K562 (cell line): Measurements from ENCODE around the gene GPX5. TPM values are rescaled to one million over a fixed set of nuclear protein-coding genes. Genes with fewer than 3 reads are reported as not detected.

Experiments
- ARID1B ChIP-seq: fragments of 450-650 bp; IDR thresholded peaks from 2 replicates; pipeline ENCODE4 v1.6.1; 2016; ENCODE audit warnings: antibody characterized with exemption, mild to moderate bottlenecking, inconsistent platforms
- BRCA1 ChIP-seq, 2 experiments: fragments of 450-650 bp in 1 of 2; sonication (generic) in 1 of 2; formaldehyde crosslinking in 1 of 2; IDR thresholded peaks; 2 replicates each; pipeline versions ENCODE4 v1.5.0 to v1.6.1; 2017 to 2020; ENCODE audit warnings: mild to moderate bottlenecking in 1 of 2, missing genetic modification reagents in 1 of 2
- CBX2 ChIP-seq: fragments of 200-600 bp; sonication (generic); IDR thresholded peaks from one replicate; pipeline ENCODE4 v1.6.1; 2012; ENCODE audit warnings: mild to moderate bottlenecking, low read length, inconsistent platforms; ENCODE audit not compliant: insufficient read depth, poor library complexity, severe bottlenecking
- CBX5 ChIP-seq: IDR thresholded peaks from 2 replicates; pipeline ENCODE4 v1.6.1; 2014; ENCODE audit warnings: low read depth, borderline replicate concordance
- CEBPG ChIP-seq, 3 experiments: fragments of 200-800 bp in 1 of 3; sonication (Bioruptor generic) in 1 of 3; sonication (generic) in 1 of 3; formaldehyde crosslinking in 1 of 3; IDR thresholded peaks in 2 of 3; conservative IDR thresholded peaks in 1 of 3; 2 replicates each; pipeline versions ENCODE4 v1.6.1 to v1.8.0; 2016 to 2022; ENCODE audit warnings: missing compliant biosample characterization in 2 of 3, missing genetic modification characterization in 2 of 3, mild to moderate bottlenecking in 1 of 3, missing genetic modification reagents in 1 of 3
- ETV1 ChIP-seq: fragments of 450-650 bp; conservative IDR thresholded peaks from 2 replicates; pipeline ENCODE4 v1.6.1; 2016; ENCODE audit warnings: missing genetic modification characterization, control low read depth, low read depth, missing compliant biosample characterization
- FOXA1 ChIP-seq: fragments of 450-650 bp; IDR thresholded peaks from 2 replicates; pipeline ENCODE4 v1.6.1; 2016; ENCODE audit warnings: mild to moderate bottlenecking, borderline replicate concordance
- HDAC6 ChIP-seq: IDR thresholded peaks from 2 replicates; pipeline ENCODE4 v1.6.1; 2012; ENCODE audit warnings: low read depth, mild to moderate bottlenecking, control low read depth, inconsistent platforms, low read length, moderate library complexity
- HIVEP1 ChIP-seq: fragments of 250-450 bp; sonication (Bioruptor Pico); IDR thresholded peaks from 2 replicates; pipeline ENCODE4 v1.4.0; 2020; ENCODE audit warnings: mild to moderate bottlenecking
- MCM7 ChIP-seq, 2 experiments: fragments of 450-650 bp; IDR thresholded peaks; 2 replicates each; pipeline ENCODE4 v1.6.1; 2016 to 2018
- MTA2 ChIP-seq: fragments of 450-650 bp; IDR thresholded peaks from 2 replicates; pipeline ENCODE4 v1.6.1; 2016; ENCODE audit warnings: low read depth
- OTX1 ChIP-seq: fragments of 450-650 bp; formaldehyde crosslinking; IDR thresholded peaks from 2 replicates; pipeline ENCODE4 v1.4.0; 2022; ENCODE audit warnings: mild to moderate bottlenecking
- POLR2H ChIP-seq: IDR thresholded peaks from 2 replicates; pipeline ENCODE4 v1.6.1; 2016; ENCODE audit warnings: missing genetic modification characterization, low read depth, mild to moderate bottlenecking, control low read depth, missing compliant biosample characterization, moderate library complexity
- RBM14 ChIP-seq: fragments of 200-400 bp; formaldehyde crosslinking; IDR thresholded peaks from 2 replicates; pipeline ENCODE4 v1.6.1; 2018; ENCODE audit warnings: low read depth, mild to moderate bottlenecking, low read length, moderate library complexity, borderline replicate concordance; ENCODE audit not compliant: insufficient read depth
- RBM17 ChIP-seq: fragments of 200-400 bp; formaldehyde crosslinking; IDR thresholded peaks from 2 replicates; pipeline ENCODE4 v1.6.1; 2017; ENCODE audit warnings: low read depth, mild to moderate bottlenecking, low read length, borderline replicate concordance
- TAF1 ChIP-seq: IDR thresholded peaks from 2 replicates; pipeline ENCODE4 v1.6.1; 2011; ENCODE audit warnings: mild to moderate bottlenecking, low read length, moderate library complexity; ENCODE audit not compliant: insufficient read depth, control insufficient read depth, severe bottlenecking; ENCODE audit errors: extremely low read depth
- TGIF2 ChIP-seq: sonication (generic); formaldehyde crosslinking; IDR thresholded peaks from 2 replicates; pipeline ENCODE4 v1.8.1; 2022; ENCODE audit warnings: mild to moderate bottlenecking, missing genetic modification reagents, moderate library complexity
- ZC3H4 ChIP-seq: sonication (generic); formaldehyde crosslinking; IDR thresholded peaks from 2 replicates; pipeline ENCODE4 v1.9.0; 2021; ENCODE audit warnings: missing genetic modification reagents, borderline replicate concordance
- ZFP36 ChIP-seq: fragments of 150-350 bp; IDR thresholded peaks from 2 replicates; pipeline ENCODE4 v1.6.1; 2018; ENCODE audit warnings: low read length, low read depth; ENCODE audit not compliant: partially characterized antibody
- ZKSCAN1 ChIP-seq: fragments of 150-350 bp; IDR thresholded peaks from 2 replicates; pipeline ENCODE4 v1.6.1; 2016; ENCODE audit warnings: low read depth, low read length
- ZNF263 ChIP-seq: sonication (generic); formaldehyde crosslinking; IDR thresholded peaks from 2 replicates; pipeline ENCODE4 v1.8.0; 2022; ENCODE audit warnings: mild to moderate bottlenecking, missing genetic modification reagents, borderline replicate concordance
- ZNF583 ChIP-seq: fragments of 250-450 bp; sonication (Bioruptor Pico); IDR thresholded peaks from 2 replicates; pipeline ENCODE4 v1.4.0; 2020
- ZNF707 ChIP-seq: fragments of 250-450 bp; sonication (Bioruptor Pico); conservative IDR thresholded peaks from 2 replicates; pipeline ENCODE4 v1.8.0; 2022; ENCODE audit warnings: inconsistent platforms, mild to moderate bottlenecking, moderate library complexity
- ZSCAN32 ChIP-seq: fragments of 450-650 bp; formaldehyde crosslinking; IDR thresholded peaks from 2 replicates; pipeline ENCODE4 v1.4.0; 2020; ENCODE audit warnings: mild to moderate bottlenecking, moderate library complexity
- polyA plus RNA-seq, 8 experiments: library from polyadenylated mRNA; depleted of rRNA in 4 of 8; stranded (reverse) in 5 of 8; unstranded in 3 of 8; fragments of >200 nt; fragmentation: Nextera tagmentation in 2 of 8; fragmentation: Illumina TruSeq in 1 of 8; extraction: Ambion mirVana in 2 of 8; extraction: Trizol in 1 of 8; gene quantifications; 2 replicates each; pipeline versions ENCODE4 v1.2.1 to v1.2.3, GENCODE V29; 2011 to 2014; ENCODE audit warnings: inconsistent platforms in 1 of 8, missing spikeins in 1 of 8
- total RNA-seq, 7 experiments: library from RNA; depleted of rRNA in 6 of 7; stranded (reverse); fragments of >200 nt in 6 of 7; fragmentation: Illumina TruSeq in 2 of 7; extraction: Trizol in 2 of 7; gene quantifications; 2 replicates each; pipeline versions ENCODE4 v1.2.1 to v1.2.3, GENCODE V29; 2011 to 2021; ENCODE audit warnings: low replicate concordance in 1 of 7
- TF ChIP-seq, protein P1 (sequence below): fragments of 200-400 bp; formaldehyde crosslinking; IDR thresholded peaks from 2 replicates; pipeline ENCODE4 v1.6.1; 2017; ENCODE audit warnings: mild to moderate bottlenecking, low read depth, low read length, moderate library complexity

Gene GPX5
- total and polyA plus RNA-seq, 9 of the 15 experiments (the other 6 are each of a cell fraction or from before 2014, with no cell fraction given), result 0.07 to 0.18 (median 0.15) TPM; not detected in 6

DNA sequence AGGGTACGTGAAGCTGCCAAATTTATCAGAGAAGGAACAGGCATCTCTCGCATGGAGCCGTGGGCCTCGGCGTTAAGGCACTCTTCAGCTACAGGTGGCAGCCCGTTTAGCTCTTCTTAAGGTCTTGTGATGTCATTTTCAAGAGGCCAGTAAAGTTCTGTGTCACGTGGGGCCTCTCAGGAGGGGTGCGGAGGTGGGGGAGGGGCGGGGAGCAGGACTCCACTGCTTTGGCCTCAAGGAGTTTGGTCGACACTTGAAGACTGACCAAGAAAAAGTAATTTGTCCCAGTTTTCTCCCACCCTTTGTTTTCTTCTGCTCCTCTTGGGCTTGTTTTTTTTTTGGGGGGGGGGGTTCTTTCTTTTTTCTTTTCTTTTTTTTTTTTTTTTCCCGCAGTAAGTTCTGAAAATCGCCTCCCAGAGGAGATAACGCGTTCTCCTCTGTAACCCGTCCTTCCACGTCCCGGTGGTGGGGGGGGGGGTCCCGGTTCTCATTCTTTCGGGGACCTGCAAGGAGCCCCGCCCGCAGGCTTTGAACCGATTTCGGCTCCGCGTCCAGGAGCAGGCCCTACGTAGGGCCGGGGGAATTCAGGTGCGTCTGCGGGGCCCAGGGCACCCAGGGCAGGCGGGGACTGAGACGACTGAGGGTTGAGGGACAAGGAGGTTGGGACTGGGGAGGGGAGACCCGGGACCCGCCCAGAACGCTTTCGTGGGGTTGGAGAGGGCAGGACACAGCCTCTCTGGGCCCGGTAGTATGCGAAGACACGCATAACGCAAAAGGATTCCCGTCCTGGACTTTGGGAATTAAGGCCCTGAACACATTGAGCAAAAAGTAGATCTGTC lies 36.1 kb upstream of the GPX5 start (continued):
- 0 out of 2 replicates have a peak, but pooled peaks have one; percentile 7 for TF ChIP-seq MTA2
- TF ChIP-seq FOXA1, result no peak
- TF ChIP-seq POLR2H (tag), result no peak
- 0 out of 2 replicates have a peak, but pooled peaks have one; percentile 26 for TF ChIP-seq ZSCAN32 (CRISPR knock-in tag)
- no peak for TF ChIP-seq CBX2
- no peak for TF ChIP-seq BRCA1 (IDR thresholded peaks at IDR 0.05)
- no peak for TF ChIP-seq BRCA1 (CRISPR knock-in tag; IDR thresholded peaks at IDR 0.05)
- TF ChIP-seq ZNF707 (CRISPR knock-in tag), result 0 out of 2 replicates have a peak, but pooled peaks have one; percentile 39
- peak; percentile 78 for TF ChIP-seq TAF1
- TF ChIP-seq HIVEP1 (CRISPR knock-in tag), result 0 out of 2 replicates have a peak, but pooled peaks have one; percentile 20
- TF ChIP-seq ZNF263 (CRISPR knock-in tag), result no peak
- TF ChIP-seq ARID1B, result peak; percentile 34; the same call in 1 of the 2 replicates
- peak; percentile 93; the same call in 1 of the 2 replicates for TF ChIP-seq ZC3H4 (CRISPR knock-in tag)
- TF ChIP-seq ETV1 (tag), result peak; percentile 41; the same call in 1 of the 2 replicates
- no peak for TF ChIP-seq ZNF583 (CRISPR knock-in tag)
- no peak; the same call in 1 of the 2 replicates for TF ChIP-seq TGIF2 (CRISPR knock-in tag)
- TF ChIP-seq MCM7 (IDR thresholded peaks at IDR 0.05), result no peak
- no peak for TF ChIP-seq RBM17
- TF ChIP-seq CBX5, result no peak
- TF ChIP-seq, protein P1, sequence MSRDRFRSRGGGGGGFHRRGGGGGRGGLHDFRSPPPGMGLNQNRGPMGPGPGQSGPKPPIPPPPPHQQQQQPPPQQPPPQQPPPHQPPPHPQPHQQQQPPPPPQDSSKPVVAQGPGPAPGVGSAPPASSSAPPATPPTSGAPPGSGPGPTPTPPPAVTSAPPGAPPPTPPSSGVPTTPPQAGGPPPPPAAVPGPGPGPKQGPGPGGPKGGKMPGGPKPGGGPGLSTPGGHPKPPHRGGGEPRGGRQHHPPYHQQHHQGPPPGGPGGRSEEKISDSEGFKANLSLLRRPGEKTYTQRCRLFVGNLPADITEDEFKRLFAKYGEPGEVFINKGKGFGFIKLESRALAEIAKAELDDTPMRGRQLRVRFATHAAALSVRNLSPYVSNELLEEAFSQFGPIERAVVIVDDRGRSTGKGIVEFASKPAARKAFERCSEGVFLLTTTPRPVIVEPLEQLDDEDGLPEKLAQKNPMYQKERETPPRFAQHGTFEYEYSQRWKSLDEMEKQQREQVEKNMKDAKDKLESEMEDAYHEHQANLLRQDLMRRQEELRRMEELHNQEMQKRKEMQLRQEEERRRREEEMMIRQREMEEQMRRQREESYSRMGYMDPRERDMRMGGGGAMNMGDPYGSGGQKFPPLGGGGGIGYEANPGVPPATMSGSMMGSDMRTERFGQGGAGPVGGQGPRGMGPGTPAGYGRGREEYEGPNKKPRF, result no peak
- no peak for TF ChIP-seq RBM14
- TF ChIP-seq HDAC6, result no peak
- TF ChIP-seq OTX1 (CRISPR knock-in tag), result no peak
- TF ChIP-seq ZKSCAN1, result no peak; the same call in 1 of the 2 replicates
- TF ChIP-seq CEBPG (CRISPR knock-in tag; IDR thresholded peaks at IDR 0.05), result 0 out of 2 replicates have a peak, but pooled peaks have one; percentile 6
- TF ChIP-seq CEBPG (tag; conservative IDR thresholded peaks at IDR 0.05 in 1 of 2, IDR thresholded peaks at IDR 0.05 in 1 of 2), result no peak; a peak in 1 of 4 replicates
- peak; percentile 7 for TF ChIP-seq ZFP36
